GM19035 (cell line): Measurements from ENCODE around the gene PAX1.

Experiments
- ATAC-seq: cut with Tn5 transposase; IDR thresholded peaks from one replicate; pipeline ENCODE4 v1.9.1; 2021; ENCODE audit not compliant: unreplicated experiment

Gene PAX1

DNA sequence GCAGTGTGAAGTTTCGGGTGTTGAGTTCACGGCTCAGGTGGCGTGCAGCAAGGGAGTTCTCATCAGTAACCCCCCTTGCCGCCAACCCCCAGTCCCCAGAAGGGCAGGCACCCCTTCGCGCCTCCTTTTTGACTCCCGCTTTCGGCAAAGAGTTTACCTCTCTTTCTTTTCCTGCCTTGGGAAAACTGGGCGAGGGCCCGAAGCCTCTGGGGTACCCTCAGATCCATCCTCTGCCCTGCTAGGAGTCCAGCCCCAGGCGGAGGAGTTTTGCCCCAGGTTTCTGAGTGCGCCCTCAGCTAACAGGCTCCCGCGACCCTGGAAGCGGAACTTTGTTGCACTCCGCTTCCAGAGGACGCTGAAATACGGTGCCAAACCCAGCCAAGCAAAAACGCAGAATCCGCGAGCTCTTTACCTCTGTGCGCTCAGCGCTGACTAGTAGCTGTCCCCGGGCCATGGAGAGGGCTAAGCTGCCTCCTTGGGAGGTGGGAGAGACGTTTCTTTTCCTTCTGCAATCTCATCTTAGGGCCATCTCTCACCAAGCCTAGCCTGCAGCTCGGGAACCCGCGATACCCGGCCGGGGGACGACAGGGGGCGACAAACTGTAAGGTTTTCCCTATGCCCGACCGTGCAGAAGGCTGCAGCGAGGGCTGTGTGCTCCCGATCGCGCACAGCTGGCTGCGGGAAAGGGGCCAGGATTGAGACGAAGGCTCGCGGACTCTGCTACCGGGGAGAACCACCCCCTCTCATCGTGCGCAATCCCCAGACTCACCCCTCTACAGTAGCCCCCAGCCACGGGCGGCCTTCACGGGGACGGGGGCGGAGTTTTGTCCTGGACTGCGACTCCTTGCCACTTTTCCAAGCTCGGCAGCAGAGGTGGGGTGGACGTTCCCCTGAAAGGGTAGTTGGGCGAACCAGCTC is 2.7 kb upstream of the PAX1 start:
- ATAC-seq = no peak

DNA sequence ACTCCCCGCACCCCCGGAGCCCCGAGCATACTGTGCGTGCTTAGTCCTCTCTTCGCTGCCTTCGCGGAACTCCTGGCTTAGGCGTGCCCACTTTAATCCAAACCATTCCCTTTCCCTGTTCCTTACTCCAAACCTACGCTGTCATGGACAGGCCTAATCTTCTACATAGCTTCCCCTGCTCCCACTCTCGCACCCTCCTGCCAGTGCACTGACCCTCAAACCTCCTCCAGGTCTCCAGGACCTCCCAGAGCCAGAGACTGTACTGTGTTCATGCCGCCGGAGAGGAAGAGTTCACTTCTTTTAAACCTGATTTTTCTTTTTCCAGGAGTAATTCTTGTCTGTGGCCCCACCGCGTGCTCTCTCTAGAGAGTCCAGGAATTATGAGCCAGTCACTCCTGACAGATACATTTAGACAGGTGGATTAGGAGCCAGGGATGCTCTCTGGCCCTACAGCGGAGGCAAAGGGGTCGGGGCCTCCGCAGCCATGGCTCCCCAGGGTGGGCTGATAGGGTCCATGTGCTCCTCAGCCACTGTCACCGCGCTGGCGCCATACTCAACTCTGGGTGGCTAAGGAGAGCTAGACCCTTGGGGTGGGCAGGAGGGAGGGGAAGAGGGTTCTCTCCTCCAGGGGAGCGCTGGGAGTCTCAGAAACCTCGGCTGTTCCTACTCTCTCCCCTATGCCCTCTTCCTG is 1.6 kb upstream of the PAX1 start:
- no peak for ATAC-seq

DNA sequence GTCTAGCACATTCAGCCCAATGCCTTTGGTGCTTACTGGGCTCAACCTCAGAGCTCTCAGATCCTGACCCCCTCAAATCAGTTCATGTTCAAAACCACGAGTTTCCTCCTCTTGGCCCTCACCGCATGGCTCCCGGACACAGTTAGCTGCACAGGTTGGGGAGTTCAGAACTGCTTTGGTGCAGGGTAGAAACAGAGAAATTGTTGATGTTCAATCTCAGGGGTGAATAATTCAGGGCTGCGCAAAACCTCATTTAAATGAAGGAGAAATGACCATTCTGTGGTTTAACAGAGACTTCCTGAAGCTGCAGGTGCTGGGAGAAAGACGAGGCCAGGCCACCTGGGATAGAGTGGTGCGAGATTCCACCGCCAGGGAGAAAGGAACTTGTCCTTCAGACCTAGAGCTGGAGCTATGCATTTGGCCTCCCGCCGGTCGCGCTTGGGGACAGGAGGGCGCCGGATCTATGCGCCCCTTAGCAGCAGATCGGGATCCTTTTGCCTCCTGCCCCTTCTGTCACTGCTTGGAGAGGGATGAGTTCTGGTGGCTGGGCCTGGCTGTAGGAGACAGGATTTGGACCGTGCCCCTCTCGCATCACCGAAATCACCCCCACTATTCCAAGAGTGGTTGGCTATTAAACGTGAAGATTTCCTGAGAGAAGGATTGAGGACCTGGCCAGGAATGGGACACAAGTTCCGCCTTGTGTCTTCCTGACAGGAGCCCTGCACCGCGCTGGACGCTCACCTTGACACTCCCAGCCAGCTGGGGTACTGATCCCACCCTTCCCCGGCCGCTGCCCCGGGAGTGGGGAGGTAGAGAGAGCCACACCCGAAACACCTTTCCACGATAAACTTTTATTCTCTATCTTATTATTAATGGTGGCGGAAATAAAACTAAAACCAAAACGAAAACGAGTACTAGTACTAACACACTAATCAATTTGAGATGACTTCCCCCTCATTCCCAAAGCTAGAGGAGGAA is 767 bp upstream of the PAX1 start:
- ATAC-seq = no peak

DNA sequence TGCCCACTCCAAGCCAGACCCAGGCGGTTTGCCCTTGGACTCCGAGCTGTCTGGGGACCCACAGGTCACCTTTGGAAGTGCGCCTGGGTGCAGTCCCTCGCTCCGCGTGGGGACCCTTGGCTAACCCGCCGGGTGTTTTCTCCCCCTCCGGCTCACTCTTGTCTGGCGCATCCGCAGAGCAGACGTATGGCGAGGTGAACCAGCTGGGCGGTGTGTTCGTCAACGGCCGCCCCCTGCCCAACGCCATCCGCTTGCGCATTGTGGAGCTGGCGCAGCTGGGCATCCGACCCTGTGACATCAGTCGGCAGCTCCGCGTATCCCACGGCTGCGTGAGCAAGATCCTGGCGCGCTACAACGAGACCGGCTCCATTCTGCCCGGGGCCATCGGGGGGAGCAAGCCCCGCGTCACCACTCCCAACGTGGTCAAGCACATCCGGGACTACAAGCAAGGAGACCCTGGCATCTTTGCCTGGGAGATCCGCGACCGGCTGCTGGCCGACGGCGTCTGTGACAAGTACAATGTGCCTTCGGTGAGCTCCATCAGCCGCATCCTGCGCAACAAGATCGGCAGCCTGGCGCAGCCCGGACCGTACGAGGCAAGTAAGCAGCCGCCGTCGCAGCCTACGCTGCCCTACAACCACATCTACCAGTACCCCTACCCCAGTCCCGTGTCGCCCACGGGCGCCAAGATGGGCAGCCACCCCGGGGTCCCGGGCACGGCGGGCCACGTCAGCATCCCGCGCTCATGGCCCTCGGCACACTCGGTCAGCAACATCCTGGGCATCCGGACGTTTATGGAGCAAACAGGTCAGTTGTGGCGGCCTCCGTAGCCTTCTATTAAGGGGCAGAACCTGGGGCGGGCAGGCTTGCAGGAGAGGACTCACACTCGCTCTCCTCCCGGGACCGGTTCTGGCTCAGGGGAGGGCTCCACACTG is 1.1 kb downstream of the PAX1 start:
- ATAC-seq = no peak

DNA sequence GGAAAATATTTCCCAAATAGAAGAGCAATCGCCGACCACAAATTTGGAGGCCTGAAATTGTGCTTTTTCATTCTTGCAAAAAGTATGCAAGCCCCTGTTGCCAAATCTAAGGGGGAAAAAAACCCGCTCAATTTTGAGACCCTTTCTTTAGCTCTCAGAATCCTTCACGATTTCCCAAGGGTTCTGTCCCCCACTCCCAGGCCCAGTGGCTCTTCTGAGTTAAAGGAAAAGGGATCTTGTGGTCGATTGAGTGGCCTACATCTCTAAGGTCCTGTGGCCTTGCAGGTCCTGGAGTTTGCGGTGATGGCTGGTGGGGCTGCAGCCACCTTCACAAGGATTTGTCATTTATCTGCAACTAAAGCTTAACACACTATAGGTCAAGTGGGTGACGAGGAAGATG is 1.8 kb downstream of the PAX1 start:
- no peak for ATAC-seq

DNA sequence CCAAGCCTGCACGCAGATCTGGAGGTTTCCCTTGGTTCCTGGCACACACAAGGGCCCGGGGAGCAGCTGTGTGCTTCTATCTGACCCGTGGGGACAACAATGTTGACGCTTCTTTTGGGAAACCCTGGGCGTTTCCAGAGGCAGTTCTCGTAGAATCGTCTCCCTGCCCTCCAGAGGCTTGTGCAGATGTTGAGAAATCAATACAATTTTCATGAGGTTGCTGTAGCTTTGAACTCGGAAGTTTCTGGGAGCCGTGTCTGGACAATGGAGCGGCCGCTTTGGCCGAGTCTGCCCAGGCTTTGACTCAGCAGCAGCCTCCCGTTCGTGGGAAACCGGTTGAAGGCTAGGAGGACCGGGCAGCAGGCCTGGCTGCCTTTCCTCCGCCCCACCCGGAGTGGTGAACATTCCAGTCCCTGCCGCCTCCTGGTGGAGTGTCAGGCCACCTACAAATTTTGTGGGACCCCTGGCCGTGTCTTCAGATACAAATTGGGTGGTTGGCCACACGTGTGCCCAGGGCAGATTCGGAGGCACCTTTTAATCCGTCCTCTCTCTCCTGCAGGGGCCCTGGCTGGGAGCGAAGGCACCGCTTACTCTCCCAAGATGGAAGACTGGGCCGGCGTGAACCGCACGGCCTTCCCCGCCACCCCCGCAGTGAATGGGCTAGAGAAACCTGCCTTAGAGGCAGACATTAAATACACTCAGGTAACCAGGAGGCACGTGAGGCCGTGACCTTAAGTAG is 2.7 kb downstream of the PAX1 start:
- ATAC-seq = no peak

DNA sequence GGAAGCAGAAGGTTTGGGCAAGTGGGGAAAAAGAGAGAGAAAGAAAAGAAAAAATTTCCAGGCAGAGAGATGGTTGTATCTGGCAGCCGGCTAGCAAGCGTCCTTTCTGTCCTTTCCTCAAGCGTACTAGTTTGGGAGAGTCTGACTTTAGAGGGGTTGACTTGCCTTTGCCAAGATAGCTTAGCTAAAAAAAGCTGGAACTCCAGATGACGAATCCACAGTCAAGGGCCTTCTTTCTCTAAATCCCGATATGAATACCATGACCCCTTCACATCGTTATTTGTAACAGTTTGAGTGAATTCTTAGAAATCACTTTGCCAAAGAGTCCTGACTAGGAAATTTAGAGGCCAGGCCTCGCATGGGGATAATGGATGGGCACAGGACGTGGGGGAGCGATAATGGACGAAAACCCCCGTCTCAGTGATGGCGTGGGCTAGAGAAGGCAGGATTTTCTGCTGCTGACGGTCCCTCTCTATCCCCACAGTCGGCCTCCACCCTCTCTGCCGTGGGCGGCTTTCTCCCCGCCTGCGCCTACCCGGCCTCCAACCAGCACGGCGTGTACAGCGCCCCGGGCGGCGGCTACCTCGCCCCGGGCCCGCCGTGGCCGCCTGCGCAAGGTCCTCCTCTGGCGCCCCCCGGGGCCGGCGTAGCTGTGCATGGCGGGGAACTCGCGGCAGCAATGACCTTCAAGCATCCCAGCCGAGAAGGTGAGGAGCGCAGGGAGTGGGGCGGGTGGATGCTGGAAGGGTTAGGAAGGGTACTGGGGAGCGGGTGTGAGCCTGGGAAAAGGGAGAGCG is 3.5 kb downstream of the PAX1 start:
- ATAC-seq = no peak

DNA sequence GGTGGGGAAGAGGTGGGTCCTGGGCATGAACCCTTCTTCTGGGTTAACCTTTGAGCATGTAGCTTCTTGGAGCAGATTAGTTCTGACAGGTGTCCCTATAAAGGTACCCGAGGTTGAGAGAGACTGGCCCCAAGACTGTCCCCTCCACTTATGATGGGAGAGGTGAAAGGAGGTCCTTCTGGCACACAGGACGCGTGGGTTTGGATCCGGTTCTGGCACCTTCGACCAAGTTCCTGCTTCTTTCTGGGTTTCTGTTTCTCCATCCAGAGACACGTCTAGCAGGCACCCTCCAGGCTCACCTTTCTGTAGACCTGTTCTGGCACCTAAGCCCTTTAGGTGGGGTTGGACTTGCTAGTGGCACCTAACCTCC is 4.1 kb downstream of the PAX1 start:
- ATAC-seq = no peak

DNA sequence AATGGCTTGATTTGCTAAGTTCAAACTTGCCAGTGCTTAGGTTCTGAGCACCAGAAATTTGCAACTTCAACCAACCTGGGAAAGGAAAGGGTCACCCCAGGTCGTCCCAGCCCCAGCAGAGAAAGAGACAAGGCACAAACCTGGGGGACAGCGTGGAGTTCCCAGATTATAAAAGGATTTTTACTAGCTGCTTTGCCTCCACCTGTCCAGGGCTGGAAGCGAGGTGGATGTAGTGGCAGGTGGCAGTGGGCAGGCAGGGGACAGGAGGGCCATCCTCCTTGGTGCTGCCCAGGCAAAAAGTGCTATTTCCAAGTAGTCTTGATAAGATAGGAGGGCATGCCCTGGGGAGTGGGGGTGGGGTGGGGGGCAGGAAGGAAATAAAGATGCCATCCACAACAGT is 4.9 kb downstream of the PAX1 start:
- ATAC-seq = no peak

DNA sequence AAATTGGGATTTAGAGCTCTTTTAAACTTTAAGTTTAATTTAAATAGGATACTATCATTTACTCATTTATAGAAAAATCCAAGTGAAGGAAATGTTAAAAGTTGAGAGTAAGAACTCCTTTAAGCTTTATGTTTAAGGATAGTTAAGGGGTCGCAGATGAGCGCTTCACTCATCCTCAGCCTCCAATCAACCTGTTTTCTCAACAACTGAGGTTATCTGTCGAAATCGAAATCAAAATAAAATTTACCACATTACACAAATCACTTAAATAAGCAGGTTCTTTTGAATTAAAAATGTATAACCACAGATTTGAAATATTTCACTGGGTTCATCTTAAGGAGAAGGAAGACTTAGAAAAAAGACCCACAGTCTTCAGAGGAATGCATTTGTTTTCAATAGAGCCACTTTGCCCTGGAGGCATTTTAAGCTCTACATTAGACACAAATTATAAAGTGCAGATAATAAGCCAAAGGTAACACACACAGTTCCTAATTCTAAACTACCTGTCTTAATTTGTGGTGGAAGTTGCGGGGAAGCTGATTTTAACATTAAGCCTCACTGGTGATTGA is 5.5 kb downstream of the PAX1 start:
- ATAC-seq = no peak

DNA sequence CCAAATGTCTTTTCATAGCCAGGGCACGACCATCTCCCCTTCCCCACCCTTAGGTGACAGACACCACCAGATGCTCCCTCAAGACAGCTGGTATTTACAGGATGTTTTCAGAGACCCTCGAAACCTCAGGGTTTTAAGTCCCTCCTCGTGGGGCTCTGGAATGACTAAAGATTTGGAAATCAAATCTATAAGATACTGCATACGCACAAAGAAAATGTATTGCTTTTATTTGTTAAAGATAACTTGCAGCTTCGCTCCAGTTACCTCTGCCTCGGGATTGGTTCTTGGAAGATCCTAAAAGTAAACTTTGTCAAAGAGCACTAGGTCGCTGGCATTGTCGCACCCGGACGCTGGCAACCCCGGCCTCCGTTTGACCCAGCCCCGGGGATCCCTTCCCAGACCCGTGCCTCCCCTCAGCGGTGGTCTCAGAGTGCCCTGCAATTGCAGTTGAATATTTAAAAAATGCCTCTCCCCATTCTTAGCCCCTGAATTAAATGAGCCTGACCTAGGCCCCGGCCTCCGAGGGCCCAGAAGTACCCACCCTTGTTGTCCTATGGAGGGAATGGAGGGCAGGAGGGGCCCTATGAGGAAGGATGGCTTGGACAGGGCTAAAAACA is 7.1 kb downstream of the PAX1 start:
- ATAC-seq = no peak

DNA sequence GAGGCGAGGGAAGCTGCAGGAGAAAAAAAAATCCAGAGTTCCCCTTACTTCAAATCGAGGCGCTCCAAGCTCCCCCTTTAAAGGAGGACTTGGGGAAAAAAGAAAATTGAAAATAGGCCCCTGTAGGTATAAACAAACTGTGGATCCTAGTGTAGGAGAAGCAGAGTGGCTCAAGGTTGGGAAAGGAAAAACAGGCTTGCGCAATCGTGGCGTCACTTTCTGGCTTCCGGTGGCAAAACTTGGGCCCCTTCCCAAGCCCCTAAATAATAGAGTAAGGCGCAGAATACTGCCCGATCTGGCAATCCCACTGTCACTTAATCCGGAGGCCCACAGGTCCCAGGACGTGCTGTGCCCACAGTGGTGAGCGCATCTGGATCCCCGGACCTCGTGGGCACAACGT is 8.0 kb downstream of the PAX1 start:
- no peak for ATAC-seq

DNA sequence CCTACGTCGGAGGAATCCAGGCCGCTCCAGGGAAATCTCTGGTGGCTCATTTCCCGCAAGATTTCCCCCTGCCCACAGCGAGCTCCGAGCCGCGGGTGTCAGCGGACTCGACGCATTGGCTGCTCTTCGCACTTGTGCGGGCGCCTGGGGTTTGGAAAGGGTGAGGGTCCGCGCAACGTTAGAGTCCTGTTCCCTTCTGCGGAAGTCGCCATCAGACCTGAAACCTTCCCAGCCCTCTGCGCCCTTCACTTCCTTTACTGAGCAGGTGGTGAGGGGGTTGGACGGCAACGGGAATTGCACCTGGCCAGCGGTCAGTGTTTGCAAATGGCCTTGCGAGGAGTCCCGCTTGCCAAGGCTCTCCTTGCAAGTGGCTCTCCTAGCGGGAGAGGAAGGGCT is 8.4 kb downstream of the PAX1 start:
- no peak for ATAC-seq

DNA sequence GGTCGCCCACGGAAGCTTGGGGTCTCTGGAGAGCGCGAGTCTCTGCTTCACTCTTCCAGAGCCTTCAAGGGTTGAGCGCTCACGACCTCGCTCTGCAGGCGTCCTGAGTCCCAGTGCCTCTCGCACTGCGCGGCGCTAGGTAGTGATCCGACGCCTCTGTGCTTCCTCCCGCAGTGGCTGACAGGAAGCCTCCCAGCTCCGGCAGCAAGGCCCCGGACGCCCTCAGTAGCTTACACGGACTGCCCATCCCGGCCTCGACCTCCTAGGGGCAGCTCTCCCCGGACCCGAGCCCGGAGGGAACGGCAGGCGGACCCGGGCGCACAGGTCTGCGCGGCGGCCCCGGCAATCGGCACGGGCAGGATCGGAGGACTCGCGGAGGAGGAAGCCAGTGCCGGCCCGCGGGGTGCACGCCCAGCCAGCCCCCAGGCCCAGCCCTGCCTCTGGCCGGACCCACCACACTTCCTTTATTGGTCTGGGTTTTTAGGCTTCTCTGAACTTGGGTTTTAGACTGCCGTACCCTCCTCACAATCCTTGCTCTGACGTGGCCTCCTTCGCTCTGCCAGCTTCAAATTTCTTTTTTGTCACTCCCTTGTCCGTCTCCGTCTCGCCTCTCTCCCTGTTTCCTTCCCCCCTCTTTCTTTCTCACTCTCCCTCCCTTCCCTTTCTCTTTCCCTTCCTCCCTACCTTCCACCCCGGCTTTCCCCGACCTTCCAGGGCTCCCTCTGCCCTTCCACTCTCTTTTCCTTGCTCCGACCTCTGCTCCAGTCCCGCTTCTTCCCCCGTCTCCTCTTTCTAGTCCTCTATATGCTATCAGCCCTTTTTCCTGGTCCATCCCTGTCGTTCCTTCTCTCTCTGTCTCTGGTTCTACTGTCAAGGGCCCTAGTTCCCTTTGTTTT is 9.1 kb downstream of the PAX1 start:
- ATAC-seq = no peak

DNA sequence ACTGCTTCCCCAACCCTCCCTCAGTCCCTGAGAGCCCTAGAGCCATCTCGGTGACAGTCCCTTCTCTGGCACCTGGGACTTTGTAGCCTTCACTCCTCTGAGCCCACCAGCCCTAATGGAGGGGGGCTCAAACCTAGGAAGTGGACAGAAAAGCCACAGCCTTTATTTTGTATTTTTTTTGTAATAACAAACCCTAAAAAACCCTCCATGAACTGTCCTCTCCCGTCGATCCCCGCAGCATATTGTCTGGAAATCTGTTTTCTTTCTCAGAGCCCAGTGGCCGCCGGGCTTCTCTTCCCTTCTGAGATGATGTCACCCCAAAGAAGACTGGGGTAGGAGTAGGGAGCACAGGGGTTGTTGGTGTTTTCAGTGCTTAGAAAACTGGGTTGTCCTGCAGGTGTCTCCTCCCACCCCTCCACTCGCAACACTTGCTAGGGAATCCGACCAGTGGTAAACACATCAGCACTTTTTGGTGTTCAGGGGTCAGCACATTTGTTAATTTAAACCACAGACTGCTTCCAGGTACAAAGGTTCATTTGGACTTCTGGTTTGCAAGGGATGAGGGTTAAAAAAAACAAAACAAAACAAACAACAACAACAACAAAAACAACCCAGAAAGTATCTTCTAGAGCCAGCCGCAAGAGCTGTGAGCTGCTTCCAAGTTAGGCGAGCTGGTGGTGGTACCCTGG is 9.9 kb downstream of the PAX1 start:
- no peak for ATAC-seq

DNA sequence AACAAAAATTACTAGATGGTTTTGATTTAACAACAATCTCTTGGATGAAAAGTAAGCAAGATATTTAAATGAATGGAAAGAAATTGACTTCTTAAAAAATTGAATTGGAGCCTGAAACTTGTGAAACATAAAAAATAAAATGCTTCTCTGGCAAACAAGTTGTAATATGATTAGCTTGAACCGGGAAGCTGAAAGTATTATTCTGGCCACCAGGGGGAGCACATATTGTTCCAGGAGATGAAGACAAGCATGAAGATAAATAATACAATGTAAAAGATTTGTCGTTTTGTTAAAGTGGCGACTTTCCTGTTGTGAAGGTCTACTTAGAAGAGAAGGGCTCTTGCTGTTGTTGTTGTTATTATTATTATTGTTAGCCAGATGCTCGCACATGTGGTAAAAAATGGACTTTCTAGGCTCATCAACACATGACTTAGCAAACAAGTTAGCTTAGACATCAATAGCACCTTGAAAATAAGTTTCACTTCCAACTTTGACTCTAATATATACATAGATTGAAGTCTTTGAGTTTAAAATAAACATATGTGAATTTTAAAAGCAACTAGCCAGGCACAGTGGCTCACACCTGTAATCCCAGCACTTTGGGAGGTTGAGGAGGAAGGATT is 14.2 kb downstream of the PAX1 start:
- ATAC-seq = no peak
